Body of pancreas (tissue), 4 donors: ENCODE results near the gene FAM193B.
"Not testable (repeated sequence)": the region's sequence is repeated elsewhere in the genome, so short reads cannot be mapped to it uniquely, and the experiment has no call there.

Source experiments
- CTCF ChIP-seq, 7 experiments: fragments of 450-650 bp in 4 of 7; fragments of 200-600 bp in 3 of 7; sonication (generic) in 3 of 7; IDR thresholded peaks; one replicate each; pipeline ENCODE4 v1.5.1; 2016 to 2019; ENCODE audit warnings: antibody characterized with exemption in 7 of 7
- POLR2A ChIP-seq, 3 donors: fragments of 450-650 bp; IDR thresholded peaks; one replicate each; pipeline ENCODE4 v1.6.1; 2016; ENCODE audit warnings: antibody characterized with exemption in 3 of 3, mild to moderate bottlenecking in 2 of 3

GRCh38 chr5:177534433-177534832, 19.9 kb downstream of the FAM193B start:
- TF ChIP-seq POLR2A, CTCF (IDR thresholded peaks at IDR 0.05): not testable (repeated sequence)
